RWPE2 (cell line): ENCODE results near the gene CNTN4.

ENCODE experiments used
- ATAC-seq: fragments of 200-7000 bp; cut with Tn5 transposase; 3 replicates; pipeline ENCODE4 v1.9.1; 2021; ENCODE audit warnings: low read depth
- DNase-seq: peaks from one replicate; pipeline ENCODE4 v3.0.0-alpha.2; 2020; ENCODE audit warnings: low spot score
- H3K27ac ChIP-seq: fragments of 450-650 bp; 2 replicates; pipeline ENCODE4 v1.5.1; 2017; ENCODE audit warnings: mild to moderate bottlenecking; ENCODE audit not compliant: poor library complexity, severe bottlenecking
- H3K27me3 ChIP-seq: fragments of 250-450 bp; sonication (Bioruptor Pico); 2 replicates; pipeline ENCODE4 v1.5.1; 2021; ENCODE audit warnings: mild to moderate bottlenecking, moderate library complexity; ENCODE audit not compliant: insufficient read depth, poor library complexity, severe bottlenecking
- H3K36me3 ChIP-seq: fragments of 250-450 bp; sonication (Bioruptor Pico); 2 replicates; pipeline ENCODE4 v1.5.1; 2020; ENCODE audit warnings: low read depth, mild to moderate bottlenecking, moderate library complexity
- H3K4me1 ChIP-seq: fragments of 250-450 bp; sonication (Bioruptor Pico); 2 replicates; pipeline ENCODE4 v1.5.1; 2021; ENCODE audit warnings: mild to moderate bottlenecking, moderate library complexity; ENCODE audit not compliant: insufficient read depth, poor library complexity, severe bottlenecking
- H3K4me3 ChIP-seq: fragments of 250-450 bp; sonication (Bioruptor Pico); 2 replicates; pipeline ENCODE4 v1.5.1; 2021; ENCODE audit warnings: mild to moderate bottlenecking, moderate library complexity; ENCODE audit not compliant: severe bottlenecking
- H3K9me3 ChIP-seq: fragments of 250-450 bp; sonication (Bioruptor Pico); 2 replicates; pipeline ENCODE4 v1.5.1; 2021; ENCODE audit warnings: mild to moderate bottlenecking, moderate library complexity; ENCODE audit not compliant: severe bottlenecking
- CTCF ChIP-seq: fragments of 450-650 bp; IDR thresholded peaks from one replicate; pipeline ENCODE4 v1.5.1; 2017; ENCODE audit warnings: mild to moderate bottlenecking, moderate library complexity; ENCODE audit not compliant: poor library complexity, severe bottlenecking

CNTN4 gene

GRCh38 chr3:2544718-2545117 lies 446.1 kb downstream of the CNTN4 start:
- Histone ChIP-seq H3K27ac (no peak overlapping the region), H3K4me1 (no peaks in the 10 kb centered on the region), H3K36me3 (no peaks in the 10 kb centered on the region), H3K4me3 (no peak overlapping the region), H3K27me3 (no peaks in the 10 kb centered on the region), H3K9me3 (no peaks in the 10 kb centered on the region)
- no peak for ATAC-seq
- DNase-seq: no peak
- no peak for TF ChIP-seq CTCF

- Histone ChIP-seq H3K9me3 (no peaks in the 10 kb centered on the region), H3K36me3 (no peaks in the 10 kb centered on the region), H3K4me3 (no peak overlapping the region), H3K27ac (no peak overlapping the region), H3K4me1 (no peaks in the 10 kb centered on the region), H3K27me3 (no peaks in the 10 kb centered on the region)
- TF ChIP-seq CTCF: no peak
- DNase-seq (no peak), ATAC-seq (no peak)
These were observed 448.4 kb downstream of the CNTN4 start for GRCh38 chr3:2547049-2547448.

GRCh38 chr3:2554656-2555055 lies 456.0 kb downstream of the CNTN4 start:
- ATAC-seq (no peak), DNase-seq (no peak)
- Histone ChIP-seq H3K4me3 (no peak overlapping the region), H3K4me1 (no peaks in the 10 kb centered on the region), H3K36me3 (no peaks in the 10 kb centered on the region), H3K9me3 (no peaks in the 10 kb centered on the region), H3K27me3 (no peaks in the 10 kb centered on the region), H3K27ac (no peak overlapping the region)
- TF ChIP-seq CTCF: no peak

GRCh38 chr3:2558796-2559195 lies 460.1 kb downstream of the CNTN4 start:
- DNase-seq: no peak
- Histone ChIP-seq H3K36me3 (no peaks in the 10 kb centered on the region), H3K9me3 (peaks cover 4% of the 10 kb centered on the region), H3K4me1 (no peaks in the 10 kb centered on the region), H3K27ac (no peak overlapping the region), H3K27me3 (no peaks in the 10 kb centered on the region), H3K4me3 (no peak overlapping the region)
- TF ChIP-seq CTCF: no peak
- no peak for ATAC-seq

GRCh38 chr3:2567451-2567850 lies 468.8 kb downstream of the CNTN4 start:
- no peaks in the 10 kb centered on the region for H3K27me3 ChIP-seq
- TF ChIP-seq CTCF: no peak
- no peak for ATAC-seq

More at GRCh38 chr3:2567451-2567850, 468.8 kb downstream of the CNTN4 start:
- no peak overlapping the region for H3K4me3 ChIP-seq
- no peak for DNase-seq
- no peaks in the 10 kb centered on the region for H3K4me1 ChIP-seq
- no peak overlapping the region for H3K27ac ChIP-seq
- no peaks in the 10 kb centered on the region for H3K36me3 ChIP-seq
- peaks cover 5% of the 10 kb centered on the region for H3K9me3 ChIP-seq
